Sigmoid colon (tissue), 7 donors: ENCODE data around the gene DUSP9. TPM values are rescaled to one million over a fixed set of nuclear protein-coding genes. Genes with fewer than 3 reads are reported as not detected.

Experiments
- DNase-seq: peaks from one replicate; pipeline ENCODE4 v3.0.0-alpha.2; 2019
- H3K27ac ChIP-seq, 4 donors: fragments of 200-600 bp; sonication (generic); one replicate each; pipeline ENCODE4 v1.5.1; 2016 to 2019; ENCODE audit warnings: mild to moderate bottlenecking in 1 of 4
- H3K27me3 ChIP-seq, 3 donors: fragments of 200-600 bp; sonication (generic); one replicate each; pipeline ENCODE4 v1.5.1; 2019; ENCODE audit warnings: mild to moderate bottlenecking in 1 of 3
- H3K36me3 ChIP-seq, 4 donors: fragments of 200-600 bp; sonication (generic); one replicate each; pipeline ENCODE4 v1.5.1; 2016 to 2019
- H3K4me1 ChIP-seq, 4 donors: fragments of 200-600 bp; sonication (generic); one replicate each; pipeline ENCODE4 v1.5.1; 2017 to 2019
- H3K4me3 ChIP-seq, 4 donors: fragments of 200-600 bp; sonication (generic); one replicate each; pipeline ENCODE4 v1.5.1; 2017 to 2019; ENCODE audit warnings: mild to moderate bottlenecking in 2 of 4, moderate library complexity in 1 of 4
- H3K9me3 ChIP-seq, 4 donors: fragments of 200-600 bp in 3 of 4; sonication (generic) in 3 of 4; one replicate each; pipeline versions ENCODE4 v1.5.1 to v1.6.1; 2013 to 2019
- EP300 ChIP-seq, 4 donors: sonication (generic); formaldehyde crosslinking; IDR thresholded peaks; one replicate each; pipeline ENCODE4 v1.6.1; 2017; ENCODE audit warnings: antibody characterized with exemption in 4 of 4
- POLR2A ChIP-seq, 2 donors: fragments of 450-650 bp; IDR thresholded peaks; one replicate each; pipeline ENCODE4 v1.6.1; 2016; ENCODE audit warnings: antibody characterized with exemption in 2 of 2, mild to moderate bottlenecking in 2 of 2, moderate library complexity in 2 of 2
- POLR2AphosphoS5 ChIP-seq, 4 donors: sonication (generic); formaldehyde crosslinking; IDR thresholded peaks; one replicate each; pipeline ENCODE4 v1.6.1; 2017; ENCODE audit warnings: antibody characterized with exemption in 4 of 4
- WGBS, 2 donors: extraction: QIAGEN DNeasy Blood & Tissue Kit; methylation state at CpG; one replicate each; pipeline ENCODE4 v1.1.7; 2013; 5-methylcytosine and 5-hydroxymethylcytosine counted together
- intact Hi-C: fragments of 100-400 bp; cut with DNase I; formaldehyde crosslinking; loops from one replicate; pipeline ENCODE4 v1.15.1; 2023
- polyA plus RNA-seq, 3 donors: library from polyadenylated mRNA; stranded (reverse); fragments of 200-250 nt; gene quantifications; one replicate each; pipeline ENCODE4 v1.2.3, GENCODE V29; 2013
- total RNA-seq, 4 donors: library from RNA; depleted of rRNA; stranded (reverse); fragments of >200 nt; gene quantifications; one replicate each; pipeline ENCODE4 v1.1.0, GENCODE V29; 2016
- TF ChIP-seq, protein P1 (sequence below), 4 experiments: fragments of 450-650 bp in 3 of 4; fragments of 200-600 bp in 1 of 4; IDR thresholded peaks; one replicate each; pipeline ENCODE4 v1.5.1; 2016 to 2019; ENCODE audit warnings: antibody characterized with exemption in 4 of 4, mild to moderate bottlenecking in 3 of 4, moderate library complexity in 2 of 4
- donor health status: healthy with polysubstance abuse.
- donor health status: Bipolar disorder and iron deficiency.
- donor health status: healthy.

The DUSP9 gene
- total and polyA plus RNA-seq, 7 donors = 0.06 TPM; not detected in 6

- peaks cover 0 to 21% (median 19%) of the 10 kb centered on the region in 4 donors for H3K4me1 ChIP-seq
- no peaks in the 10 kb centered on the region for H3K36me3 ChIP-seq
- H3K27me3 ChIP-seq = peaks cover 30 to 54% (median 32%) of the 10 kb centered on the region in 3 donors
- no peak overlapping the region for H3K4me3 ChIP-seq
- H3K27ac ChIP-seq = no peak overlapping the region
- 68 to 80% methylated on average over 17 of the region's 17 CpGs for WGBS, 2 donors
- no peaks in the 10 kb centered on the region for H3K9me3 ChIP-seq
- DNase-seq = peak; percentile 51
- TF ChIP-seq POLR2AphosphoS5 (IDR thresholded peaks at IDR 0.05) (no peak), EP300 (IDR thresholded peaks at IDR 0.05) (no peak), POLR2A (IDR thresholded peaks at IDR 0.05) (no peak)
- TF ChIP-seq, protein P1, sequence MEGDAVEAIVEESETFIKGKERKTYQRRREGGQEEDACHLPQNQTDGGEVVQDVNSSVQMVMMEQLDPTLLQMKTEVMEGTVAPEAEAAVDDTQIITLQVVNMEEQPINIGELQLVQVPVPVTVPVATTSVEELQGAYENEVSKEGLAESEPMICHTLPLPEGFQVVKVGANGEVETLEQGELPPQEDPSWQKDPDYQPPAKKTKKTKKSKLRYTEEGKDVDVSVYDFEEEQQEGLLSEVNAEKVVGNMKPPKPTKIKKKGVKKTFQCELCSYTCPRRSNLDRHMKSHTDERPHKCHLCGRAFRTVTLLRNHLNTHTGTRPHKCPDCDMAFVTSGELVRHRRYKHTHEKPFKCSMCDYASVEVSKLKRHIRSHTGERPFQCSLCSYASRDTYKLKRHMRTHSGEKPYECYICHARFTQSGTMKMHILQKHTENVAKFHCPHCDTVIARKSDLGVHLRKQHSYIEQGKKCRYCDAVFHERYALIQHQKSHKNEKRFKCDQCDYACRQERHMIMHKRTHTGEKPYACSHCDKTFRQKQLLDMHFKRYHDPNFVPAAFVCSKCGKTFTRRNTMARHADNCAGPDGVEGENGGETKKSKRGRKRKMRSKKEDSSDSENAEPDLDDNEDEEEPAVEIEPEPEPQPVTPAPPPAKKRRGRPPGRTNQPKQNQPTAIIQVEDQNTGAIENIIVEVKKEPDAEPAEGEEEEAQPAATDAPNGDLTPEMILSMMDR (IDR thresholded peaks at IDR 0.05) = no peak
- intact Hi-C loops = loop anchor here (5.0 kb wide), 1 partner anchor 51 kb away; the partner anchor contains the start of gene CCNQ
These were observed 1.6 kb downstream of the DUSP9 start for GRCh38 chrX:153648358-153649177.

- no peaks in the 10 kb centered on the region for H3K36me3 ChIP-seq
- no peak overlapping the region for H3K27ac ChIP-seq
- TF ChIP-seq EP300 (IDR thresholded peaks at IDR 0.05) (no peak), POLR2A (IDR thresholded peaks at IDR 0.05) (no peak), POLR2AphosphoS5 (IDR thresholded peaks at IDR 0.05) (no peak)
- TF ChIP-seq, protein P1 (IDR thresholded peaks at IDR 0.05) = no peak
- H3K4me3 ChIP-seq = no peak overlapping the region
- intact Hi-C loops = loop anchor here (5.0 kb wide), 1 partner anchor 52 kb away; the partner anchor contains the start of gene CCNQ
- 78 to 82% methylated on average over 26 of the region's 26 CpGs for WGBS, 2 donors
- no peaks in the 10 kb centered on the region for H3K9me3 ChIP-seq
- H3K4me1 ChIP-seq = peaks cover 0 to 16% (median 15%) of the 10 kb centered on the region in 4 donors
- peaks cover 27 to 49% (median 31%) of the 10 kb centered on the region in 3 donors for H3K27me3 ChIP-seq
- DNase-seq = peak; percentile 49
These were observed 2.3 kb downstream of the DUSP9 start for GRCh38 chrX:153649178-153649914.

- Histone ChIP-seq H3K36me3 (no peaks in the 10 kb centered on the region), H3K4me3 (no peak overlapping the region), H3K27ac (no peak overlapping the region), H3K27me3 (peaks cover 23 to 41% (median 27%) of the 10 kb centered on the region in 3 donors), H3K9me3 (no peaks in the 10 kb centered on the region), H3K4me1 (peaks cover 0 to 16% (median 14%) of the 10 kb centered on the region in 4 donors)
- DNase-seq = peak; percentile 46
- TF ChIP-seq EP300 (IDR thresholded peaks at IDR 0.05) (no peak), POLR2AphosphoS5 (IDR thresholded peaks at IDR 0.05) (no peak), POLR2A (IDR thresholded peaks at IDR 0.05) (no peak)
- TF ChIP-seq, protein P1 (IDR thresholded peaks at IDR 0.05) = no peak
- intact Hi-C loops = loop anchor here (5.0 kb wide), 1 partner anchor 53 kb away; the partner anchor contains the start of gene CCNQ
- 64 to 70% methylated on average over 41 of the region's 41 CpGs for WGBS, 2 donors
These were observed 3.1 kb downstream of the DUSP9 start for GRCh38 chrX:153649915-153650782.

- intact Hi-C loops = no loop called here
- 89 to 92% methylated on average over 13 of the region's 13 CpGs for WGBS, 2 donors
- H3K9me3 ChIP-seq = no peaks in the 10 kb centered on the region
These were observed 4.0 kb downstream of the DUSP9 start for GRCh38 chrX:153650959-153651358.

More at GRCh38 chrX:153650959-153651358, 4.0 kb downstream of the DUSP9 start:
- H3K27ac ChIP-seq = no peak overlapping the region
- no peak overlapping the region for H3K4me3 ChIP-seq
- DNase-seq = no peak
- H3K27me3 ChIP-seq = peaks cover 21 to 33% (median 23%) of the 10 kb centered on the region in 3 donors
- TF ChIP-seq, protein P1 (IDR thresholded peaks at IDR 0.05) = no peak
- TF ChIP-seq POLR2A (IDR thresholded peaks at IDR 0.05) (no peak), EP300 (IDR thresholded peaks at IDR 0.05) (no peak), POLR2AphosphoS5 (IDR thresholded peaks at IDR 0.05) (no peak)
- peaks cover 0 to 16% (median 14%) of the 10 kb centered on the region in 4 donors for H3K4me1 ChIP-seq
- H3K36me3 ChIP-seq = no peaks in the 10 kb centered on the region
